ENCODE results near the gene AXIN1. TPM values are rescaled to one million over a fixed set of nuclear protein-coding genes. Genes with fewer than 3 reads are reported as not detected.

Gene AXIN1
- total and polyA plus RNA-seq, 2 of the 8 experiments (the other 6 are each of a cell fraction or from before 2014, with no cell fraction given), result 12.5 to 41.9 TPM

DNA sequence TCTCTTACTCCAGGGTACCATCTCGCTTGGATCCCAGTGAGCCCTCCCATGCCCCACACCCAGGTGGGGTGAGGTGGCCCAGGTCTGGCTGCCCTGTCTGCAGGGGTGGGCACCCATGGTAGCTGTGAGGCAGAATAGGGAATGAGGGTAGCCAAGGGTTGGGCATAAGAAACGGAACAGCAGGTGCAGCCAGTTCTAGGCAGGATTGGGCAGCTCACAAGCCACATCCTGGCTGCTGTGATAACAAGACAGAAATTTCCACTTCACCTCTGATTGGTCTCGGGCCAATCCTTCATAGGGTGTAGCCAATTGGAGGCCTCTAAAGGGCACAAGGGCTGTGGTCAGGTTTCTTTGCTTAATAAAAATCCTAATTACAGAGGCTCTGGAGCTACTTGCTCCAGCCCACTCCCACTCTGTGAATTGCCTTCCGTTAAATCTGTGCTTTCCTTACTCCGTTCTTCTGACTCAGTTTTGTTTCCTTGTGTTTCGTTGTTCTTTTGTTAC, 73.6 kb downstream of the AXIN1 start (continued):
- no peak for TF ChIP-seq GABPA (IDR thresholded peaks at IDR 0.05; ENCODE audit: borderline replicate concordance, insufficient read depth, low read length)
- TF ChIP-seq YY1 (IDR thresholded peaks at IDR 0.05; ENCODE audit: low read depth, low read length), result no peak
- no peak for TF ChIP-seq BACH1 (IDR thresholded peaks at IDR 0.05; ENCODE audit: low read length)
- TF ChIP-seq ASH2L (IDR thresholded peaks at IDR 0.05; ENCODE audit: low read length), result no peak
- peak; percentile 92 for TF ChIP-seq SP1 (IDR thresholded peaks at IDR 0.05; ENCODE audit: low read depth, low read length)
- TF ChIP-seq RAD21 (IDR thresholded peaks at IDR 0.05 in 1 of 2, conservative IDR thresholded peaks at IDR 0.05 in 1 of 2; ENCODE audit: low read depth in 2 of 2, low read length in 2 of 2), result no peak
- no peak for TF ChIP-seq NANOG (IDR thresholded peaks at IDR 0.05; ENCODE audit: insufficient read depth, low read depth, low read length, poor library complexity, severe bottlenecking)
- TF ChIP-seq TEAD4 (IDR thresholded peaks at IDR 0.05; ENCODE audit: low read depth, low read length), result no peak
- TF ChIP-seq SIX5 (IDR thresholded peaks at IDR 0.05; ENCODE audit: low read depth, low read length), result no peak
- no peak for TF ChIP-seq KDM1A (IDR thresholded peaks at IDR 0.05; ENCODE audit: borderline replicate concordance, low read length)
- TF ChIP-seq SP2 (IDR thresholded peaks at IDR 0.05; ENCODE audit: low read length), result peak; percentile 20; the same call in 1 of the 2 replicates
- no peak for TF ChIP-seq TAF1 (IDR thresholded peaks at IDR 0.05; ENCODE audit: low read depth, low read length)
- TF ChIP-seq SIN3A (conservative IDR thresholded peaks at IDR 0.05 in 1 of 2, IDR thresholded peaks at IDR 0.05 in 1 of 2; ENCODE audit: low read depth in 1 of 2, low read length in 2 of 2), result no peak
- no peak for TF ChIP-seq SAP30 (IDR thresholded peaks at IDR 0.05; ENCODE audit: insufficient read depth, insufficient replicate concordance, low read length)
- no peak for TF ChIP-seq RFX5 (IDR thresholded peaks at IDR 0.05; ENCODE audit: borderline replicate concordance, low read depth, low read length)
- TF ChIP-seq CTCF (IDR thresholded peaks at IDR 0.05; ENCODE audit: control extremely low read depth in 1 of 3, insufficient read depth in 1 of 3, low read depth in 1 of 3, low read length in 3 of 3), result no peak
- TF ChIP-seq TBP (IDR thresholded peaks at IDR 0.05; ENCODE audit: low read depth, low read length), result no peak
- no peak for TF ChIP-seq RXRA (IDR thresholded peaks at IDR 0.05; ENCODE audit: insufficient read depth, low read depth, low read length)
- no peak for TF ChIP-seq EZH2 (IDR thresholded peaks at IDR 0.05; ENCODE audit: low read depth, low read length, severe bottlenecking)
- TF ChIP-seq FOSL1 (IDR thresholded peaks at IDR 0.05; ENCODE audit: insufficient read depth, low read depth, low read length), result no peak
- TF ChIP-seq KDM5A (IDR thresholded peaks at IDR 0.05; ENCODE audit: low read length), result no peak
